Colonic mucosa (tissue), 4 donors: ENCODE measurements around the gene ADORA2A. TPM values are rescaled to one million over a fixed set of nuclear protein-coding genes. Genes with fewer than 3 reads are reported as not detected.

Source experiments
- DNase-seq: peaks from one replicate; pipeline ENCODE4 v3.0.0-alpha.2; 2020
- H3K27ac ChIP-seq: fragments of 200-600 bp; one replicate; pipeline ENCODE4 v1.8.0; 2021
- H3K27me3 ChIP-seq: fragments of 200-600 bp; one replicate; pipeline ENCODE4 v1.8.0; 2021
- H3K36me3 ChIP-seq: fragments of 200-600 bp; one replicate; pipeline ENCODE4 v1.8.0; 2021
- H3K4me1 ChIP-seq: fragments of 200-600 bp; one replicate; pipeline ENCODE4 v1.8.0; 2021; ENCODE audit warnings: mild to moderate bottlenecking
- H3K4me3 ChIP-seq: fragments of 200-600 bp; one replicate; pipeline ENCODE4 v1.8.0; 2021
- H3K9ac ChIP-seq, 2 donors: one replicate each; pipeline ENCODE4 v1.7.0; 2013; ENCODE audit warnings: control low read depth in 2 of 2, low read depth in 2 of 2, low read length in 2 of 2
- H3K9me3 ChIP-seq: fragments of 200-600 bp; one replicate; pipeline ENCODE4 v1.8.0; 2021
- CTCF ChIP-seq: fragments of 200-600 bp; IDR thresholded peaks from one replicate; pipeline ENCODE4 v1.8.0; 2022; ENCODE audit warnings: antibody characterized with exemption, mild to moderate bottlenecking
- intact Hi-C: fragments of 100-400 bp; cut with DNase I; formaldehyde crosslinking; loops from one replicate; pipeline ENCODE4 v1.14.1; 2022
- total RNA-seq, 2 donors: library from RNA; stranded (reverse); fragmentation: NEBNext Ultra II Directional in 1 of 2; extraction: Animal tissue kit (Norgen Biotek cat#: 25700) in 1 of 2; gene quantifications; one replicate each; pipeline ENCODE4 v1.2.1, GENCODE V29; 2021
- donor health status: healthy.
- donor health status: DM: no; HTN: no; CAD: no.
- donor health status: DM: no; HTN: no; CAD: no.

ADORA2A gene
- total RNA-seq, 2 donors from 2014 or later, result 1.5 to 2.5 TPM

- H3K4me3 ChIP-seq, result no peak overlapping the region
- no peak for TF ChIP-seq CTCF
- intact Hi-C loops, result no loop called here
- no peak overlapping the region for H3K9ac ChIP-seq
- no peaks in the 10 kb centered on the region for H3K9me3 ChIP-seq
- no peak overlapping the region for H3K27ac ChIP-seq
- peaks cover 5% of the 10 kb centered on the region for H3K27me3 ChIP-seq
- H3K4me1 ChIP-seq, result no peaks in the 10 kb centered on the region
- no peak for DNase-seq
- no peaks in the 10 kb centered on the region for H3K36me3 ChIP-seq
Measured at GRCh38 chr22:24419475-24419850, 7.9 kb upstream of the ADORA2A start.

- no peak overlapping the region for H3K9ac ChIP-seq
- no peak for TF ChIP-seq CTCF
Measured at GRCh38 chr22:24420072-24420976, 7.1 kb upstream of the ADORA2A start.

GRCh38 chr22:24420977-24421343 lies 6.4 kb upstream of the ADORA2A start:
- intact Hi-C loops, result loop anchor here (5.0 kb wide), 2 partner anchors 81 to 101 kb away; no protein-coding TSS in a partner anchor
- Histone ChIP-seq H3K9me3 (no peaks in the 10 kb centered on the region), H3K36me3 (no peaks in the 10 kb centered on the region), H3K27me3 (peaks cover 16% of the 10 kb centered on the region), H3K27ac (no peak overlapping the region), H3K4me1 (no peaks in the 10 kb centered on the region), H3K9ac (no peak overlapping the region), H3K4me3 (no peak overlapping the region)
- TF ChIP-seq CTCF, result no peak
- DNase-seq, result no peak

More at GRCh38 chr22:24420072-24420976, 7.1 kb upstream of the ADORA2A start:
- H3K4me3 ChIP-seq, result no peak overlapping the region
- peaks cover 13% of the 10 kb centered on the region for H3K27me3 ChIP-seq
- no peaks in the 10 kb centered on the region for H3K4me1 ChIP-seq
- DNase-seq, result no peak
- no peaks in the 10 kb centered on the region for H3K36me3 ChIP-seq
- intact Hi-C loops, result loop anchor here (5.0 kb wide), 2 partner anchors 82 to 102 kb away; no protein-coding TSS in a partner anchor
- no peak overlapping the region for H3K27ac ChIP-seq
- no peaks in the 10 kb centered on the region for H3K9me3 ChIP-seq

GRCh38 chr22:24421428-24421931 lies 5.9 kb upstream of the ADORA2A start:
- Histone ChIP-seq H3K4me3 (no peak overlapping the region), H3K9ac (no peak overlapping the region), H3K4me1 (no peaks in the 10 kb centered on the region), H3K27me3 (peaks cover 16% of the 10 kb centered on the region), H3K36me3 (no peaks in the 10 kb centered on the region), H3K9me3 (no peaks in the 10 kb centered on the region), H3K27ac (no peak overlapping the region)
- no peak for DNase-seq
- TF ChIP-seq CTCF, result peak; percentile 14
- intact Hi-C loops, result loop anchor here (5.0 kb wide), 2 partner anchors 81 to 101 kb away; no protein-coding TSS in a partner anchor

GRCh38 chr22:24422102-24422665 lies 5.2 kb upstream of the ADORA2A start:
- no peak for DNase-seq
- Histone ChIP-seq H3K36me3 (no peaks in the 10 kb centered on the region), H3K9ac (no peak overlapping the region), H3K4me1 (no peaks in the 10 kb centered on the region), H3K9me3 (no peaks in the 10 kb centered on the region), H3K4me3 (no peak overlapping the region), H3K27ac (no peak overlapping the region), H3K27me3 (peaks cover 16% of the 10 kb centered on the region)
- TF ChIP-seq CTCF, result no peak
- intact Hi-C loops, result loop anchor here (5.0 kb wide), 2 partner anchors 80 to 100 kb away; no protein-coding TSS in a partner anchor
